B cell (primary cell): ENCODE measurements around the gene NDRG3. TPM values are rescaled to one million over a fixed set of nuclear protein-coding genes. Genes with fewer than 3 reads are reported as not detected.

ENCODE experiments used
- ATAC-seq: fragments of 200-7000 bp; cut with Tn5 transposase; one replicate; pipeline ENCODE4 v1.10.0; 2021; ENCODE audit warnings: low read depth, mild to moderate bottlenecking, moderate number of reproducible peaks, moderate library complexity
- CTCF ChIA-PET: fragments of 350-600 bp; sonication (Branson Sonifier 250); formaldehyde crosslinking; loops from one replicate; lab custom pipeline; 2021; ENCODE audit warnings: antibody characterized with exemption, inconsistent platforms; lab: Charles Lee
- POLR2A ChIA-PET: fragments of 350-600 bp; sonication (Branson Sonifier 250); formaldehyde crosslinking; loops from one replicate; lab custom pipeline; 2021; ENCODE audit warnings: antibody characterized with exemption; lab: Charles Lee
- DNase-seq: peaks from one replicate; pipeline ENCODE4 v3.0.0; 2013
- H2AFZ ChIP-seq: 2 replicates; pipeline ENCODE4 v1.6.1; 2012; ENCODE audit warnings: mild to moderate bottlenecking, low read depth, low read length; ENCODE audit not compliant: insufficient read depth, poor library complexity, severe bottlenecking
- H3K27ac ChIP-seq, 2 donors: 1 replicate in 1 of 2; 2 replicates in 1 of 2; pipeline ENCODE4 v1.5.1; 2012 to 2013; ENCODE audit warnings: low read length in 2 of 2, mild to moderate bottlenecking in 2 of 2, moderate library complexity in 1 of 2
- H3K27me3 ChIP-seq, 4 experiments: fragments of 200-600 bp in 1 of 4; sonication (generic) in 1 of 4; replicated peaks in 1 of 4; 1 replicate in 2 of 4; 2 replicates in 2 of 4; pipeline versions ENCODE4 v1.6.1 to v1.7.0; 2013 to 2016; ENCODE audit warnings: low read length in 3 of 4, mild to moderate bottlenecking in 2 of 4, mixed read lengths in 1 of 4, moderate library complexity in 1 of 4; ENCODE audit not compliant: insufficient read depth in 4 of 4, control insufficient read depth in 3 of 4; ENCODE audit errors: control extremely low read depth in 1 of 4
- H3K36me3 ChIP-seq, 2 experiments: replicated peaks in 1 of 2; 1 replicate in 1 of 2; 2 replicates in 1 of 2; pipeline versions ENCODE4 v1.6.1 to v1.7.1; 2013; ENCODE audit warnings: low read length in 1 of 2; ENCODE audit not compliant: insufficient read depth in 2 of 2, control insufficient read depth in 1 of 2; ENCODE audit errors: control extremely low read depth in 1 of 2, extremely low read depth in 1 of 2
- H3K4me1 ChIP-seq, 2 donors: fragments of 200-600 bp in 1 of 2; sonication (generic) in 1 of 2; 1 replicate in 1 of 2; 2 replicates in 1 of 2; pipeline versions ENCODE4 v1.5.1 to v1.6.1; 2013 to 2017; ENCODE audit warnings: low read length in 2 of 2; ENCODE audit not compliant: control insufficient read depth in 2 of 2, insufficient read depth in 2 of 2
- H3K4me2 ChIP-seq: replicated peaks from 2 replicates; pipeline ENCODE3; 2012; ENCODE audit warnings: mild to moderate bottlenecking, low read depth, low read length; ENCODE audit not compliant: poor library complexity, severe bottlenecking
- H3K4me3 ChIP-seq, 5 experiments: fragments of 200-600 bp in 1 of 5; sonication (generic) in 1 of 5; 1 replicate in 3 of 5; 2 replicates in 2 of 5; pipeline versions ENCODE4 v1.5.1 to v1.7.0; 2011 to 2016; ENCODE audit warnings: low read length in 4 of 5, mild to moderate bottlenecking in 4 of 5, low read depth in 2 of 5, control low read depth in 1 of 5, moderate library complexity in 1 of 5; ENCODE audit not compliant: insufficient read depth in 1 of 5; ENCODE audit errors: control extremely low read depth in 1 of 5, extremely low read depth in 1 of 5
- H3K79me2 ChIP-seq: fragments of 200-600 bp; sonication (generic); one replicate; pipeline ENCODE4 v1.6.0; 2016; ENCODE audit warnings: low read length; ENCODE audit not compliant: control insufficient read depth, insufficient read depth
- H3K9ac ChIP-seq: fragments of 200-600 bp; sonication (generic); 2 replicates; pipeline ENCODE4 v1.6.1; 2017; ENCODE audit warnings: mild to moderate bottlenecking, low read length, moderate library complexity
- H3K9me3 ChIP-seq, 3 donors: one replicate each; pipeline versions ENCODE4 v1.6.1 to v1.7.1; 2013; ENCODE audit warnings: low read length in 2 of 3; ENCODE audit not compliant: control insufficient read depth in 2 of 3, insufficient read depth in 1 of 3; ENCODE audit errors: control extremely low read depth in 1 of 3
- H4K20me1 ChIP-seq: 2 replicates; pipeline ENCODE4 v1.6.0; 2012; ENCODE audit warnings: mild to moderate bottlenecking, low read length; ENCODE audit not compliant: insufficient read depth, control insufficient read depth, poor library complexity, severe bottlenecking
- H3K27ac Mint-ChIP-seq: one replicate; pipeline ENCODE4 v1.8.0; 2021; ENCODE audit warnings: mixed read lengths
- H3K27me3 Mint-ChIP-seq: one replicate; pipeline ENCODE4 v1.8.0; 2021; ENCODE audit warnings: mixed read lengths
- H3K4me1 Mint-ChIP-seq: one replicate; pipeline ENCODE4 v1.8.0; 2021; ENCODE audit warnings: mixed read lengths
- H3K4me3 Mint-ChIP-seq: one replicate; pipeline ENCODE4 v1.8.0; 2021; ENCODE audit warnings: mixed read lengths
- H3K9me3 Mint-ChIP-seq: one replicate; pipeline ENCODE4 v1.8.0; 2022; ENCODE audit warnings: mixed read lengths; ENCODE audit not compliant: insufficient read depth
- CTCF ChIP-seq: fragments of 200-600 bp; IDR thresholded peaks from one replicate; pipeline ENCODE4 v1.8.0; 2022; ENCODE audit warnings: antibody characterized with exemption, mild to moderate bottlenecking
- EZH2 ChIP-seq: IDR thresholded peaks from 2 replicates; pipeline ENCODE4 v1.6.1; 2012; ENCODE audit warnings: borderline replicate concordance, low read depth, mild to moderate bottlenecking, moderate library complexity, low read length; ENCODE audit not compliant: insufficient read depth, poor library complexity, severe bottlenecking
- WGBS: methylation state at CpG from one replicate; pipeline ENCODE4 v1.1.5; 2013; ENCODE audit warnings: missing lambda C conversion rate; ENCODE audit not compliant: insufficient coverage; 5-methylcytosine and 5-hydroxymethylcytosine counted together
- intact Hi-C: fragments of 100-400 bp; cut with micrococcal nuclease; formaldehyde crosslinking; loops from one replicate; pipeline ENCODE4 v1.10.0; 2022
- polyA plus RNA-seq: library from polyadenylated mRNA; depleted of rRNA; stranded (reverse); fragments of >200 nt; gene quantifications from 2 replicates; pipeline ENCODE4 v1.2.3, GENCODE V29; 2012
- small RNA-seq: library from RNA; depleted of rRNA; stranded (forward); fragments of <200 nt; gene quantifications from one replicate; pipeline ENCODE3, GENCODE V24; 2012; ENCODE audit warnings: low replicate concordance, low read depth; ENCODE audit not compliant: insufficient read length
- total RNA-seq, 2 donors: library from RNA; stranded (reverse); fragments of 120-200 nt in 1 of 2; gene quantifications; 1 replicate in 1 of 2; 2 replicates in 1 of 2; pipeline versions ENCODE4 v1.2.3 to v1.2.4, GENCODE V29; 2013 to 2022

Gene NDRG3
- total and polyA plus RNA-seq, 2 donors (not counting 1 experiment from before 2014, with no cell fraction given) = 15.7 to 26.1 TPM

GRCh38 chr20:36604952-36605398 lies 140.9 kb downstream of the NDRG3 start:
- ATAC-seq (peak; percentile 48), DNase-seq (no peak)
- Histone ChIP-seq H3K4me2 (peak overlapping the region; percentile 81), H3K4me3 (peak overlapping the region; percentile 28 to 94 (median 60)), H3K4me1 (peaks cover 26 to 45% of the 10 kb centered on the region in 2 donors), H3K36me3 (peaks cover 0 to 14% of the 10 kb centered on the region in 2 experiments), H3K27ac (peak overlapping the region; percentile 91 to 97), H4K20me1 (peaks cover 5% of the 10 kb centered on the region), H3K79me2 (peaks cover 33% of the 10 kb centered on the region), H3K27me3 (no peaks in the 10 kb centered on the region), H2AFZ (peak overlapping the region; percentile 59), H3K9ac (peak overlapping the region; percentile 73), H3K9me3 (no peaks in the 10 kb centered on the region)
- peak overlapping the region; percentile 97 for H3K4me3 Mint-ChIP-seq
- H3K27ac Mint-ChIP-seq = peak overlapping the region; percentile 95
- ChIA-PET POLR2A (interaction anchor here (0.6 to 4.2 kb wide), 10 partner anchors 10 to 674 kb away, joined by 3 to 98 read pairs (median 4); partner anchors contain the start of gene TGIF2), CTCF (interaction anchor here (0.6 to 5.1 kb wide), 26 partner anchors 8 to 435 kb away, joined by 3 to 82 read pairs (median 4); partner anchors contain the start of genes DSN1, SLA2 and TGIF2)
- 6% methylated on average over 15 of the region's 15 CpGs for WGBS
- intact Hi-C loops = loop anchor here (1.0 to 10.0 kb wide), 10 partner anchors 10 to 570 kb away; partner anchors contain the start of genes DSN1, MROH8, NDRG3 and RPN2
- TF ChIP-seq EZH2 (no peak), CTCF (no peak)
- no peaks in the 10 kb centered on the region for H3K9me3 Mint-ChIP-seq
- H3K4me1 Mint-ChIP-seq = peaks cover 49% of the 10 kb centered on the region
- no peaks in the 10 kb centered on the region for H3K27me3 Mint-ChIP-seq

Small RNAs within 50 kb of the gene (small RNA-seq; reads per million reads assigned to genes)
- gene RF00019 = not detected

Other genes starting within 250 kb of the NDRG3 start
- gene MYL9, start 204.6 kb downstream of the NDRG3 start, total RNA-seq = 3.5 and 3.8 TPM in 2 replicates
- 0.78 and 0.81 TPM in 2 replicates for gene MYL9, start 204.6 kb downstream of the NDRG3 start, polyA plus RNA-seq
- gene TGIF2, start 172.5 kb downstream of the NDRG3 start, total RNA-seq = 45.6 and 46.1 TPM in 2 replicates
- gene TGIF2, start 172.5 kb downstream of the NDRG3 start, polyA plus RNA-seq = 24.0 and 44.0 TPM in 2 replicates
- gene RAB5IF, start 140.3 kb downstream of the NDRG3 start, total RNA-seq = 40.1 and 41.4 TPM in 2 replicates
- gene RAB5IF, start 140.3 kb downstream of the NDRG3 start, polyA plus RNA-seq = 69.4 and 95.0 TPM in 2 replicates
- 0.58 and 0.76 TPM in 2 replicates for gene SLA2, start 99.9 kb downstream of the NDRG3 start, total RNA-seq
- 0.73 and 1.5 TPM in 2 replicates for gene SLA2, start 99.9 kb downstream of the NDRG3 start, polyA plus RNA-seq
- 17.1 and 18.4 TPM in 2 replicates for gene DSN1, start 27.7 kb upstream of the NDRG3 start, total RNA-seq
- 13.2 and 17.3 TPM in 2 replicates for gene DSN1, start 27.7 kb upstream of the NDRG3 start, polyA plus RNA-seq
- gene TLDC2, start 130.0 kb upstream of the NDRG3 start, total RNA-seq = not detected in 2 replicates
- gene TLDC2, start 130.0 kb upstream of the NDRG3 start, polyA plus RNA-seq = 0.12 and 0.13 TPM in 2 replicates
- 11.6 and 12.8 TPM in 2 replicates for gene SAMHD1, start 205.6 kb upstream of the NDRG3 start, total RNA-seq
- gene SAMHD1, start 205.6 kb upstream of the NDRG3 start, polyA plus RNA-seq = 7.9 and 9.4 TPM in 2 replicates